GM18498 (cell line): ENCODE results near the gene B4GALNT3.
"Not testable (repeated sequence)": the region's sequence is repeated elsewhere in the genome, so short reads cannot be mapped to it uniquely, and the experiment has no call there.

Source experiments
- ATAC-seq: cut with Tn5 transposase; IDR thresholded peaks from one replicate; pipeline ENCODE4 v1.9.1; 2021; ENCODE audit warnings: mild to moderate bottlenecking, moderate library complexity; ENCODE audit not compliant: unreplicated experiment

The B4GALNT3 gene

GRCh38 chr12:571795-572531 is 112.2 kb downstream of the B4GALNT3 start:
- no peak for ATAC-seq

- ATAC-seq: no peak
Observed at GRCh38 chr12:572532-572899, 112.8 kb downstream of the B4GALNT3 start.

GRCh38 chr12:573232-573631 is 113.5 kb downstream of the B4GALNT3 start:
- ATAC-seq: no peak

- ATAC-seq: no peak
Observed at GRCh38 chr12:574475-575128, 114.9 kb downstream of the B4GALNT3 start.

- ATAC-seq: no peak
Observed at GRCh38 chr12:575129-575502, 115.4 kb downstream of the B4GALNT3 start.

GRCh38 chr12:575948-576614 is 116.3 kb downstream of the B4GALNT3 start:
- peak; percentile 83 for ATAC-seq

GRCh38 chr12:576615-577110 is 116.9 kb downstream of the B4GALNT3 start:
- no peak for ATAC-seq

- ATAC-seq: not testable (repeated sequence)
Observed at GRCh38 chr12:577994-578747, 118.4 kb downstream of the B4GALNT3 start.

- ATAC-seq: no peak
Observed at GRCh38 chr12:578748-579419, 119.1 kb downstream of the B4GALNT3 start.

- no peak for ATAC-seq
Observed at GRCh38 chr12:579420-580110, 119.8 kb downstream of the B4GALNT3 start.

GRCh38 chr12:580813-581212 is 121.1 kb downstream of the B4GALNT3 start:
- no peak for ATAC-seq

GRCh38 chr12:581321-581720 is 121.6 kb downstream of the B4GALNT3 start:
- no peak for ATAC-seq

- ATAC-seq: no peak
Observed at GRCh38 chr12:581746-582145, 122.0 kb downstream of the B4GALNT3 start.

GRCh38 chr12:583251-583869 is 123.6 kb downstream of the B4GALNT3 start:
- ATAC-seq: no peak

GRCh38 chr12:585062-586061 is 125.6 kb downstream of the B4GALNT3 start:
- no peak for ATAC-seq

- no peak for ATAC-seq
Observed at GRCh38 chr12:586318-587071, 126.8 kb downstream of the B4GALNT3 start.

GRCh38 chr12:587132-588023 is 127.6 kb downstream of the B4GALNT3 start:
- ATAC-seq: no peak
